Uterus (tissue), 4 donors: ENCODE data around the gene PRAC2. TPM values are rescaled to one million over a fixed set of nuclear protein-coding genes. Genes with fewer than 3 reads are reported as not detected.

Experiments
- DNase-seq, 2 donors: peaks; one replicate each; pipeline ENCODE4 v3.0.0-alpha.2; 2019 to 2020
- H3K27ac ChIP-seq, 2 donors: fragments of 200-600 bp; sonication (generic); 1 replicate in 1 of 2; 2 replicates in 1 of 2; pipeline ENCODE4 v1.5.1; 2016 to 2018
- H3K27me3 ChIP-seq, 2 donors: fragments of 200-600 bp; sonication (generic); one replicate each; pipeline ENCODE4 v1.5.1; 2018 to 2019; ENCODE audit warnings: control low read depth in 1 of 2
- H3K36me3 ChIP-seq, 2 donors: fragments of 200-600 bp; sonication (generic); one replicate each; pipeline ENCODE4 v1.5.1; 2019; ENCODE audit warnings: control low read depth in 1 of 2
- H3K4me1 ChIP-seq, 2 donors: fragments of 200-600 bp; sonication (generic); one replicate each; pipeline ENCODE4 v1.5.1; 2018 to 2019; ENCODE audit warnings: control low read depth in 1 of 2
- H3K4me3 ChIP-seq, 2 donors: fragments of 200-600 bp; sonication (generic); 1 replicate in 1 of 2; 2 replicates in 1 of 2; pipeline ENCODE4 v1.5.1; 2018 to 2019; ENCODE audit warnings: mild to moderate bottlenecking in 1 of 2
- H3K9me3 ChIP-seq, 2 donors: fragments of 200-600 bp; sonication (generic); one replicate each; pipeline ENCODE4 v1.5.1; 2019; ENCODE audit warnings: control low read depth in 1 of 2
- CTCF ChIP-seq, 4 experiments: fragments of 200-600 bp in 2 of 4; fragments of 450-650 bp in 2 of 4; sonication (generic) in 2 of 4; IDR thresholded peaks; one replicate each; pipeline ENCODE4 v1.5.1; 2016 to 2019; ENCODE audit warnings: antibody characterized with exemption in 4 of 4, mild to moderate bottlenecking in 2 of 4, moderate library complexity in 1 of 4
- POLR2A ChIP-seq, 2 donors: fragments of 450-650 bp; IDR thresholded peaks; one replicate each; pipeline ENCODE4 v1.6.1; 2016; ENCODE audit warnings: antibody characterized with exemption in 2 of 2, mild to moderate bottlenecking in 1 of 2, moderate library complexity in 1 of 2
- intact Hi-C: fragments of 100-400 bp; cut with DNase I; formaldehyde crosslinking; loops from one replicate; pipeline ENCODE4 v1.15.1; 2023; ENCODE audit warnings: low total_unique reads
- total RNA-seq, 4 donors: library from RNA; depleted of rRNA in 3 of 4; stranded (reverse); fragments of >200 nt in 3 of 4; gene quantifications; one replicate each; pipeline versions ENCODE4 v1.1.0 to v1.2.4, GENCODE V29; 2014 to 2023
- donor health status: DM: yes; HTN: yes; CAD: no.

The PRAC2 gene
- total RNA-seq, 4 donors from 2014 or later = not detected

- Histone ChIP-seq H3K27me3 (peaks cover 42 to 94% of the 10 kb centered on the region in 2 donors), H3K9me3 (no peaks in the 10 kb centered on the region), H3K4me3 (no peak overlapping the region), H3K27ac (no peak overlapping the region), H3K4me1 (no peaks in the 10 kb centered on the region), H3K36me3 (no peaks in the 10 kb centered on the region)
- TF ChIP-seq POLR2A (IDR thresholded peaks at IDR 0.05) (no peak), CTCF (IDR thresholded peaks at IDR 0.05) (no peak)
- intact Hi-C loops = no loop called here
- no peak for DNase-seq
These were observed 4.7 kb upstream of the PRAC2 start for GRCh38 chr17:48718227-48718760.

DNA sequence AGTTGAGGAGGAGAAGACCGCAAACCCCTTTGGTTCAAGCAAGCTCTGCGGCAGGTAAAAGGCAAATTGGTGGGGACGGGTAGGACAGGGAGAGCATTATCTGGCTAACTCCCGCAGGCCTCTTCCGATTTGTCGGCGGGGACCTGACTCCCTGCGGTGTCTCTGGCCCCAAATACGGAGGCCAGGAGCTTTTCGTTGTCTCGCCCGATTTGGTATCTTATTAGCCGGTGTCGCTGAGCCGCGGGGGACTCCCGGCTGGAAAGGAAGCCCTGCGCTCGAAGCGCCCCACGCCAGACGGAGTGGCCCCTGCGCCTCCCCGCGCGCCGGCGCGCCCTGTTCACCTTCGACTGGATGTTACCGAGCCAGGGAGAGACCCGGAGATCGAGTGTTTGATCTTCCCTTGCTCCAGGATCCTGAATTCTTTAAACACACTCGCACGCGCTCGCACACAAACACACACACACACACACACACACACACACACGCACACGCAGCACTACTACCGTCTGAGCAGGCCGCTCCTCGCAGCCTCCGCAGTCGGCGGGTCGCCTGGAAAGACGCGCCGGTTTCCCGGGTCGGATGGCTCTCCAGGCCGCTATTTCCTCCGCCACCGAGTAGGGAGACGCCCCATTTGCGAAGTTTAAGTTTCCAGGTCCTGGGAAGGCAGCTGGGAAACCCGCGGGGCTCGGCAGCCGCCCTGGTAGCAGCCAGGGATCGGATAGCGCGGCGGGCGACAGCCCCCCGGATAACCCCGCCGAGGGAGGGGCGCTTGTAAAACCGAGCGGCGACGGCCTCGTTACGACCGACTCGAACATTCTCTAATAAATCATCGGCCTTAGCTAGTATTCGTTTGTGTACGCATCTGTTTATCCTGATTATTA lies 4.0 kb upstream of the PRAC2 start:
- no peaks in the 10 kb centered on the region for H3K4me1 ChIP-seq
- intact Hi-C loops = no loop called here
- H3K27me3 ChIP-seq = peaks cover 44 to 98% of the 10 kb centered on the region in 2 donors
- TF ChIP-seq CTCF (IDR thresholded peaks at IDR 0.05) = no peak
- no peak for TF ChIP-seq POLR2A (IDR thresholded peaks at IDR 0.05)
- no peaks in the 10 kb centered on the region for H3K36me3 ChIP-seq
- no peaks in the 10 kb centered on the region for H3K9me3 ChIP-seq
- no peak overlapping the region for H3K27ac ChIP-seq
- no peak for DNase-seq
- no peak overlapping the region for H3K4me3 ChIP-seq

DNA sequence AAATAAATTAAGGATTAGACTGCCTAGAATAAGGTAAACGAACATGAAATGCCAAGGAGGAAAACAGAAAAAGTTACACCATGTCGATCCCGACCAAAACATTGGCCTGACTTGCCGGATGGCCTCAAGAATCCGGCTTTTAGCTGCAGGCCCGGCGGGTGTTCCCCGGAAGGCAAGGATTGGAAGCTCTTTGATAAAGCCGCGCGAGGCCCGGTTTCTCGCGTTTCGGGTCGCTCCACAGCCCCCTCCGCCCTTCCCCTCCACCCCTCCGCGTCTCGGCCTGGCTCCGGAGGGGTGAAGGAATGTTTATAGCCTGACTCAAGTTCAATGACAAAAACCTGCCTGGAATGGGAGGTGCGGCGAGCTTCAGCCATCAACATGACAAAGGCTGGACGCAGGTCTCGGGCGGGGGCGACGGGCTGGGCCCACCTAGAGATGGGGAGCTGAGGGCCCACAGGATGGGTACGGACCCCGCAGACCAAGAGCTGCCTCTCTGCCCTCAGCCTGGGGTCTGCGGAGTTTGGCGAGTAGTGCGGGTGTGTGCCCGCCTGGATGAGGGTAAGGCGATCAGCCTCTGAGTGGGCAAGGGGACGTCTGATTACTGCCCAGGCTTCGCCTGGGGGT lies 3.2 kb upstream of the PRAC2 start:
- intact Hi-C loops = loop anchor here (5.0 kb wide), 1 partner anchor 163 kb away; no protein-coding TSS in a partner anchor
- no peak overlapping the region for H3K4me3 ChIP-seq
- no peak overlapping the region for H3K27ac ChIP-seq

DNA sequence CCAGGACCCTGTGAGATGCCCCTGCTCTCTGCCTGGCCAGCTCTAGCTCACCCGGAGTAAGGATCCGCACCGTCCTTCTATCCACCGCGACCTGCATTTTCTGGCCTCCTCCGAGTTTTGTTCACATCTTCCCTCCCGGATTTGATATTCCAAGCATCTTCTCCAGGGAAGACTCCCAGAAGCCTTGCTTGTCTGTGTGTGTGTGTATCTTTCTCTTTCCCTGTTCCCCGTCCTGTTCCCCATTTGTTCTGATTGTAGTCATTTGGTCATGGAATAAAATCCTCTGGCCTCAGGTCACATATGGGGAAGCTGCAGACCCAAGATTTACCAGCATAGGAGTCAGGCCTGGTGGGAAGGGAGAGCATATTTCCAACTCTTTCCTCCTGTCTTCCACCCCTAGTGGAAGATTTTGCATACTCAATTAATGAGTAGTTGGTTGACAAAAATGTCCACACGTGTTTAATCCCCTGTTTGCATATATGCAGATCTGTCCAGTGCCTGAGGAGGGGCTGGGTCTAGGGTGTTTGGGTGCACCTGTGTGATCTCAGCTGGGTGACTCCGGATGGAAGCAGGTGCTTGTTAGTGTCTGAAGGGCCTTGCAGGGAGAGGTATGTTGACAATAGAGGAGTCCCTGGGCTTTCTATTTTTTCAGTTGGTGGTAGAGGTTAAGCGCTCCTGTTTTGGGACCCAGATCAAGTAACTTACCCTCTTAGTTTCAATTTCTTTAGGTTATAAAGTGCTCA lies 2.5 kb upstream of the PRAC2 start:
- Histone ChIP-seq H3K9me3 (no peaks in the 10 kb centered on the region), H3K36me3 (no peaks in the 10 kb centered on the region), H3K4me1 (no peaks in the 10 kb centered on the region), H3K27me3 (peaks cover 46 to 98% of the 10 kb centered on the region in 2 donors), H3K27ac (no peak overlapping the region), H3K4me3 (no peak overlapping the region)
- no peak for DNase-seq
- intact Hi-C loops = loop anchor here (5.0 kb wide), 1 partner anchor 162 kb away; no protein-coding TSS in a partner anchor
- TF ChIP-seq POLR2A (IDR thresholded peaks at IDR 0.05) (no peak), CTCF (IDR thresholded peaks at IDR 0.05) (no peak)

More for the DNA sequence above, 3.2 kb upstream of the PRAC2 start:
- Histone ChIP-seq H3K9me3 (no peaks in the 10 kb centered on the region), H3K4me1 (no peaks in the 10 kb centered on the region), H3K36me3 (no peaks in the 10 kb centered on the region), H3K27me3 (peaks cover 44 to 96% of the 10 kb centered on the region in 2 donors)
- no peak for DNase-seq
- TF ChIP-seq CTCF (IDR thresholded peaks at IDR 0.05) = no peak
- TF ChIP-seq POLR2A (IDR thresholded peaks at IDR 0.05) = no peak
